Endothelial cell of umbilical vein (primary cell): Measurements from ENCODE around the gene ZNF12. TPM values are rescaled to one million over a fixed set of nuclear protein-coding genes. Genes with fewer than 3 reads are reported as not detected.

Source experiments
- BruUV-seq: library from RNA; stranded (reverse); fragments of 400-500 nt; replicated peaks from 2 replicates; lab custom pipeline; 2021; lab: Mats Ljungman, UMichigan
- CTCF ChIA-PET: fragments of 300-600, 350-600 bp; sonication (Branson Sonifier 250); formaldehyde crosslinking; loops from one replicate; lab custom pipeline; 2021; ENCODE audit warnings: antibody characterized with exemption, inconsistent platforms; lab: Charles Lee
- POLR2A ChIA-PET: fragments of 300-600, 350-600 bp; sonication (Branson Sonifier 250); formaldehyde crosslinking; loops from one replicate; lab custom pipeline; 2021; ENCODE audit warnings: antibody characterized with exemption, inconsistent platforms; lab: Charles Lee
- DNase-seq: peaks from one replicate; pipeline ENCODE4 v3.0.0-alpha.2; 2011; ENCODE audit warnings: low read depth, low spot score
- FAIRE-seq: peaks from 2 replicates; lab custom pipeline; 2011; peaks lifted over from hg19 to GRCh38; lab: Jason Lieb, UNC
- H2AFZ ChIP-seq: 2 replicates; pipeline ENCODE4 v1.6.0; 2012; ENCODE audit warnings: low read depth, low read length, control low read depth, inconsistent platforms
- H3K27ac ChIP-seq: 2 replicates; pipeline ENCODE4 v1.5.1; 2011; ENCODE audit warnings: low read depth, mild to moderate bottlenecking, control low read depth, low read length, moderate library complexity; ENCODE audit not compliant: insufficient read depth
- H3K27me3 ChIP-seq, 2 experiments: 2 replicates each; pipeline versions ENCODE4 v1.6.0 to v1.6.1; 2011; ENCODE audit warnings: low read length in 2 of 2, mixed read lengths in 1 of 2; ENCODE audit not compliant: control insufficient read depth in 2 of 2, insufficient read depth in 2 of 2
- H3K36me3 ChIP-seq, 2 experiments: 2 replicates in 1 of 2; 3 replicates in 1 of 2; pipeline ENCODE4 v1.5.1; 2011; ENCODE audit warnings: low read length in 2 of 2, mild to moderate bottlenecking in 1 of 2, moderate library complexity in 1 of 2; ENCODE audit not compliant: control insufficient read depth in 2 of 2, insufficient read depth in 2 of 2; ENCODE audit errors: extremely low read depth in 1 of 2
- H3K4me1 ChIP-seq: 3 replicates; pipeline ENCODE4 v1.5.1; 2011; ENCODE audit warnings: mild to moderate bottlenecking, low read length; ENCODE audit not compliant: control insufficient read depth, insufficient read depth; ENCODE audit errors: extremely low read depth
- H3K4me2 ChIP-seq: 2 replicates; pipeline ENCODE4 v1.6.1; 2011; ENCODE audit warnings: low read length, control low read depth, mixed read lengths; ENCODE audit not compliant: insufficient read depth
- H3K4me3 ChIP-seq, 3 experiments: fragments of 200-600 bp in 1 of 3; sonication (generic), shearing (Covaris generic) in 1 of 3; replicated peaks in 1 of 3; 2 replicates each; pipeline ENCODE4 v1.5.1; 2011 to 2016; ENCODE audit warnings: control low read depth in 3 of 3, low read length in 3 of 3, mild to moderate bottlenecking in 2 of 3, inconsistent platforms in 1 of 3, low read depth in 1 of 3, moderate library complexity in 1 of 3; ENCODE audit not compliant: insufficient read depth in 1 of 3
- H3K79me2 ChIP-seq: 2 replicates; pipeline ENCODE4 v1.6.0; 2012; ENCODE audit warnings: low read length, inconsistent platforms; ENCODE audit not compliant: control insufficient read depth, insufficient read depth
- H3K9ac ChIP-seq: replicated peaks from 2 replicates; pipeline ENCODE3; 2011; ENCODE audit warnings: low read length, control low read depth; ENCODE audit not compliant: insufficient read depth; ENCODE audit errors: extremely low read depth
- H3K9me1 ChIP-seq: replicated peaks from 3 replicates; pipeline ENCODE4 v1.6.0; 2011; ENCODE audit warnings: mild to moderate bottlenecking, low read length; ENCODE audit not compliant: control insufficient read depth, insufficient read depth; ENCODE audit errors: extremely low read depth
- H3K9me3 ChIP-seq: replicated peaks from 2 replicates; pipeline ENCODE4 v1.5.1; 2012; ENCODE audit warnings: low read length, inconsistent platforms; ENCODE audit not compliant: control insufficient read depth, insufficient read depth
- H4K20me1 ChIP-seq: replicated peaks from 2 replicates; pipeline ENCODE3; 2011; ENCODE audit warnings: mild to moderate bottlenecking, low read length; ENCODE audit not compliant: control insufficient read depth, insufficient read depth; ENCODE audit errors: extremely low read depth
- EZH2 ChIP-seq: IDR thresholded peaks from 2 replicates; pipeline ENCODE4 v1.6.1; 2012; ENCODE audit warnings: borderline replicate concordance, low read depth, mild to moderate bottlenecking, moderate library complexity, low read length, inconsistent platforms; ENCODE audit not compliant: severe bottlenecking
- FOS ChIP-seq: IDR thresholded peaks from 2 replicates; pipeline ENCODE4 v1.6.1; 2011; ENCODE audit warnings: mild to moderate bottlenecking, low read length, moderate library complexity, borderline replicate concordance; ENCODE audit not compliant: insufficient read depth
- GATA2 ChIP-seq: IDR thresholded peaks from 2 replicates; pipeline ENCODE4 v1.7.0; 2011; ENCODE audit warnings: low read depth, mild to moderate bottlenecking, moderate library complexity, mixed read lengths, low read length; ENCODE audit not compliant: insufficient read length, insufficient read depth
- JUN ChIP-seq: IDR thresholded peaks from 2 replicates; pipeline ENCODE4 v1.6.1; 2011; ENCODE audit warnings: borderline replicate concordance, low read depth; ENCODE audit not compliant: insufficient read length, insufficient read depth
- MYC ChIP-seq: IDR thresholded peaks from one replicate; pipeline ENCODE4 v1.6.1; 2011; ENCODE audit warnings: mild to moderate bottlenecking, low read depth, low read length
- POLR2A ChIP-seq: IDR thresholded peaks from 2 replicates; pipeline ENCODE4 v1.6.1; 2012; ENCODE audit warnings: low read depth, mild to moderate bottlenecking, control low read depth, low read length
- POLR2AphosphoS5 ChIP-seq: IDR thresholded peaks from 2 replicates; pipeline ENCODE4 v1.6.1; 2012; ENCODE audit warnings: low read depth, mild to moderate bottlenecking, control low read depth, low read length, moderate library complexity; ENCODE audit not compliant: insufficient read depth
- dilution Hi-C: fragments of 300-500 bp; cut with MboI; formaldehyde crosslinking; loops from one replicate; pipeline ENCODE4 v1.15.0; 2019; ENCODE audit warnings: low sequenced_read_pairs; ENCODE audit not compliant: extremely low pct_ligation_motif_present
- intact Hi-C: fragments of 100-400 bp; cut with micrococcal nuclease; formaldehyde crosslinking; loops from one replicate; pipeline ENCODE4 v1.10.0; 2022
- polyA plus RNA-seq, 4 experiments: library from polyadenylated mRNA; depleted of rRNA in 3 of 4; stranded (reverse) in 3 of 4; unstranded in 1 of 4; fragments of >200 nt; gene quantifications; 2 replicates each; pipeline versions ENCODE4 v1.2.1 to v1.2.3, GENCODE V29; 2011 to 2012; ENCODE audit warnings: missing spikeins in 1 of 4
- total RNA-seq: library from RNA; stranded (reverse); gene quantifications from 2 replicates; pipeline ENCODE4 v1.2.3, GENCODE V29; 2021
- TF ChIP-seq, protein P1 (sequence below): IDR thresholded peaks from 2 replicates; pipeline ENCODE4 v1.6.1; 2011; ENCODE audit not compliant: insufficient read depth, insufficient read length
- TF ChIP-seq, protein P2 (sequence below), 2 donors: IDR thresholded peaks; 1 replicate in 1 of 2; 2 replicates in 1 of 2; pipeline ENCODE4 v1.5.1; 2011; ENCODE audit warnings: low read length in 2 of 2, mild to moderate bottlenecking in 2 of 2, moderate library complexity in 2 of 2, control low read depth in 1 of 2, inconsistent platforms in 1 of 2, low read depth in 1 of 2; ENCODE audit not compliant: insufficient read depth in 1 of 2; ENCODE audit errors: extremely low read depth in 1 of 2

The ZNF12 gene
- total and polyA plus RNA-seq, 2 donors (not counting 3 experiments of a cell fraction or from before 2014, with no cell fraction given) = 5.0 to 13.4 TPM

DNA sequence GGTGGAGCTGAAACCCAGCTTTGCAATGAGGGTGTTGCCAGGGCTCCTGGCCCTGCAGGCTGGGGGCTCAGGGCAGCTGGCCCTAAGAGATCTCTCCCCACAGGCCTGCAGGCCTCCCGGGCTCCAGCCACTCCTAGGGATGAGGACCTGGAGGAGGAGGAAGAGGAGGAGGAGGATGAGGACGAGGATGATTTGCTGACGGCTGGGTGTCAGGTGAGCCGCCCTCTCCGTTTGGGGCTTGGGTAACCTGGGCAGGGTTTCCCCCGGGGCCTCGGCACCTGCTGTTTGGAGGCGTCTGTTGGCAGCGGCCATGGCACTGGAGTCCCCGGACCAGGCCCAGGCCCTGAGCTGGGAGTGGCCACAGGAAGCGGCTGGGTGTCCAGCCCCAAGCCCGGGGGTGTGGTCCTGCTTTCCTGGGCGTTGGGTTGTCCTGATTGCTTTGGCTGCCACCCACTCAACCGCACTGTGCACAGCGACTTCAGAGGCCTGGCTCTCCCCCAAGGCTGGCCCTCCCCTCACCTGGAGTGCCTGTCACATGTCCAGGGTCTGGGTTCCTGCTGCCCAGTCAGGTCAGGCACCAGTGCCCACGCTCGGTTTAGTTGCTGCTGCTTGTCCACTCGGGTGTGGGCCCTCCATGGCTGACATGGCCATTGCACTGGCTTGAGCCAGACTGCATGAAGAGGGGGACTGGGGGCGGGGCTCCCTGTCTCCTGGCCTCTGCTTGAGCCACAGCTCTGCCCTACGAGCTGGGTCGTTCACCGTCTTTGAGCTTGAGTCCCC, 63.7 kb downstream of the ZNF12 start:
- POLR2A ChIA-PET = no interaction called here
- dilution Hi-C loops = no loop called here

DNA sequence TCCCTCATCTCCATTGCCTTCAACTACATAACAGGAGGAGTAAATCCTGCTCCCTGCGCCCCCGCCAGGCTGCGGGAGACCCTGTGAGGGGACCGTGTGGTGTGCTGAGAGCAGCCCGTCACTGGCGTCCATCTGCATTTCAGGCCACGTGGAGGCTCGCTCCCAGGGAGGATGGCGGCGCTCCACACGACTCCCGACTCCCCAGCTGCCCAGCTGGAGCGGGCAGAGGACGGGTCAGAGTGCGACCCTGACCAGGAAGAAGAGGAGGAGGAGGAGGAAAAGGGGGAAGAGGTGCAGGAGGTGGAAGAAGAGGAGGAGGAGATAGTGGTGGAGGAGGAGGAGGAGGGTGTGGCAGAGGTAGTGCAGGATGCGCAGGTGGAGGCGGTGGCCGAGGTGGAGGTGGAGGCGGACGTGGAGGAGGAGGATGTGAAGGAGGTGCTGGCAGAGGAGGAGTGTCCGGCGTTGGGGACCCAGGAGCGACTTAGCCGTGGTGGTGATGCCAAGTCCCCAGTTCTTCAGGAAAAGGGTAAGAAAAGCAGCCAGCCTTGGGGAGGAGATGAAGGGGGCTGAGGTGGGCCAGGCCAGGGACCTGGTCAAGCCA, 64.4 kb downstream of the ZNF12 start:
- H3K27me3 ChIP-seq = no peaks in the 10 kb centered on the region
- H3K79me2 ChIP-seq = peaks cover 17% of the 10 kb centered on the region
- no peak overlapping the region for H3K4me2 ChIP-seq
- H3K9ac ChIP-seq = no peak overlapping the region
- no peak for FAIRE-seq
- H4K20me1 ChIP-seq = no peaks in the 10 kb centered on the region
- H3K9me1 ChIP-seq = no peaks in the 10 kb centered on the region
- H3K27ac ChIP-seq = no peak overlapping the region
- H3K36me3 ChIP-seq = peaks cover 10 to 44% of the 10 kb centered on the region in 2 experiments
- H3K4me1 ChIP-seq = peaks cover 3% of the 10 kb centered on the region
- TF ChIP-seq, protein P1, sequence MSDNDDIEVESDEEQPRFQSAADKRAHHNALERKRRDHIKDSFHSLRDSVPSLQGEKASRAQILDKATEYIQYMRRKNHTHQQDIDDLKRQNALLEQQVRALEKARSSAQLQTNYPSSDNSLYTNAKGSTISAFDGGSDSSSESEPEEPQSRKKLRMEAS = no peak
- no peak for TF ChIP-seq FOS
- TF ChIP-seq JUN = no peak
- TF ChIP-seq EZH2 = no peak
- TF ChIP-seq, protein P2, sequence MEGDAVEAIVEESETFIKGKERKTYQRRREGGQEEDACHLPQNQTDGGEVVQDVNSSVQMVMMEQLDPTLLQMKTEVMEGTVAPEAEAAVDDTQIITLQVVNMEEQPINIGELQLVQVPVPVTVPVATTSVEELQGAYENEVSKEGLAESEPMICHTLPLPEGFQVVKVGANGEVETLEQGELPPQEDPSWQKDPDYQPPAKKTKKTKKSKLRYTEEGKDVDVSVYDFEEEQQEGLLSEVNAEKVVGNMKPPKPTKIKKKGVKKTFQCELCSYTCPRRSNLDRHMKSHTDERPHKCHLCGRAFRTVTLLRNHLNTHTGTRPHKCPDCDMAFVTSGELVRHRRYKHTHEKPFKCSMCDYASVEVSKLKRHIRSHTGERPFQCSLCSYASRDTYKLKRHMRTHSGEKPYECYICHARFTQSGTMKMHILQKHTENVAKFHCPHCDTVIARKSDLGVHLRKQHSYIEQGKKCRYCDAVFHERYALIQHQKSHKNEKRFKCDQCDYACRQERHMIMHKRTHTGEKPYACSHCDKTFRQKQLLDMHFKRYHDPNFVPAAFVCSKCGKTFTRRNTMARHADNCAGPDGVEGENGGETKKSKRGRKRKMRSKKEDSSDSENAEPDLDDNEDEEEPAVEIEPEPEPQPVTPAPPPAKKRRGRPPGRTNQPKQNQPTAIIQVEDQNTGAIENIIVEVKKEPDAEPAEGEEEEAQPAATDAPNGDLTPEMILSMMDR (IDR thresholded peaks at IDR 0.05; ENCODE audit: extremely low read depth in 1 of 2, insufficient read depth in 1 of 2, low read depth in 1 of 2, low read length in 2 of 2) = no peak
- no peak for TF ChIP-seq POLR2AphosphoS5
- no peak for TF ChIP-seq POLR2A
- no peak for TF ChIP-seq MYC
- intact Hi-C loops (no loop called here), dilution Hi-C loops (no loop called here)
- no TSS peak for BruUV-seq
- H2AFZ ChIP-seq = no peak overlapping the region
- CTCF ChIA-PET = no interaction called here
- POLR2A ChIA-PET = no interaction called here
- no peak overlapping the region for H3K4me3 ChIP-seq
- no peaks in the 10 kb centered on the region for H3K9me3 ChIP-seq
- DNase-seq = no peak

More for the DNA sequence above, 63.7 kb downstream of the ZNF12 start:
- Histone ChIP-seq H4K20me1 (no peaks in the 10 kb centered on the region), H3K4me2 (no peak overlapping the region), H3K9ac (no peak overlapping the region), H3K27ac (no peak overlapping the region), H3K4me3 (no peak overlapping the region), H3K9me3 (no peaks in the 10 kb centered on the region), H2AFZ (no peak overlapping the region), H3K9me1 (no peaks in the 10 kb centered on the region), H3K36me3 (peaks cover 10 to 44% of the 10 kb centered on the region in 2 experiments), H3K27me3 (no peaks in the 10 kb centered on the region), H3K79me2 (peaks cover 11% of the 10 kb centered on the region), H3K4me1 (peaks cover 3% of the 10 kb centered on the region)
- TF ChIP-seq POLR2AphosphoS5 (no peak), FOS (no peak), POLR2A (no peak), GATA2 (no peak)
- no TSS peak for BruUV-seq
- CTCF ChIA-PET = no interaction called here
- FAIRE-seq (no peak), DNase-seq (no peak)
- intact Hi-C loops = no loop called here
